AG08396 (cell line): ENCODE results near the gene GRB10.

Source experiments
- DNase-seq: peaks from one replicate; pipeline ENCODE4 v3.0.0; 2012; ENCODE audit warnings: low spot score, mixed read lengths

GRB10 gene

DNA sequence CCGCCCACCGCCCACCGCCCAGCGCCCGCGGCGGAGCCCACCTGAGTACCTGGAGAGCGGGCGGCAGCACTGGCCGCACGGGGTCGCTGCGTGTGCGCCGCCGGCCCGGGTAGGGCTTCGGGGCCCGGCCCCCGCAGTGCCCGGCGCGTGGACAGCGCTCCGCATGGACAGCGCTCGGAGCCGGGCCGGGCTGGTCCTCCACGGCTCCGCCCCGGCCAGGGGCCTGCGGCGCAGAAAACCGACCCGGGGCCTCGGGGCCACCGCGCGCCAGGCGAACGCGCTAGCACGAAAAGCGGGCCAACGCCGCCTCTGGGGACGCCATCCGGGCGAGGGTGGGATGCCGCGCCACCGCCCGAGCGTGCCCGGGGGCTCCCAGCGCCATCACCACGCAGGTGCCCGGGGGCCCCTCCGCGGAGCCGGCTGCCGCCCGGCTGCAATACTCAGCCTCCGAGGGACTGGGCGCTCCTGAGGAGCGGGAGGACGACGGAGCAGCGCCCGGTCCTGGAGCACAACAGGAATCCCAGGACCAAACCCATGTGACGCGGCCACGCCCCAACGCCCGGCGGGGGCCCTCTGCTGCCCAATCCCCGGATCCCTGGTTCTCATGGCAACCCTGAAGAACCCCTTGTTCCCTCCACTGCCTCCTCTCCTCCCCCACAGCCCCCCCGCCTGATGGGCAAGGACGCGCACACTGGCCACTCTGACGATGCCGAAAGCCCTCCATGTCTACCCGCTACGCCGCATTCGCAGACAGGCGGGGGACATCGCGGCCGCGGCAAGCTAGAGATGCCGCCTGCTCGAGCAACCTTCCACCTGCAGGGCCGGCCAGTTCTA, at the start of gene GRB10:
TSS of gene GRB10 (minus strand) at position 522 of the 834 bp plus-strand sequence. CDS start 50,574 bp downstream, outside the sequence.
- peak; percentile 83 for DNase-seq

DNA sequence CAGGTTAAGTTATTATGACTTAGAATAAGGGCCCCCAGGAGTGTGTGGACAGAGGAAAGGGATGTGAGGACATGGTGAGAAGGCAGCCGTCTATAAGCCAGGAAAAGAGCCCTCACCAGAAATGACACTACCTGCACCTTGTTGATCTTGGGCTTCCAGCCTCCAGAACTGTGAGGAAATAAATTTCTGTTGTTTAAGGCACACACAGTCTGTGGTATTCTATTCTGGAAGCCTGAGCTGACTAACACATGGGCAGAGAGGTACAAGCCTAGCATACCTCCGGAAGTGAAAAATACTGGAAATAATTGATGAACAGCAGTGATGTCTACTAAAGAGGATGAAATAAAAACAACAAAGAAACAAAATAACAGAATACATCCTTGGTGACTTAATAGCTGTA, 46.1 kb upstream of the GRB10 start:
- no peak for DNase-seq

GRCh38 chr7:50828116-50828515, 45.4 kb upstream of the GRB10 start:
- DNase-seq, result no peak

DNA sequence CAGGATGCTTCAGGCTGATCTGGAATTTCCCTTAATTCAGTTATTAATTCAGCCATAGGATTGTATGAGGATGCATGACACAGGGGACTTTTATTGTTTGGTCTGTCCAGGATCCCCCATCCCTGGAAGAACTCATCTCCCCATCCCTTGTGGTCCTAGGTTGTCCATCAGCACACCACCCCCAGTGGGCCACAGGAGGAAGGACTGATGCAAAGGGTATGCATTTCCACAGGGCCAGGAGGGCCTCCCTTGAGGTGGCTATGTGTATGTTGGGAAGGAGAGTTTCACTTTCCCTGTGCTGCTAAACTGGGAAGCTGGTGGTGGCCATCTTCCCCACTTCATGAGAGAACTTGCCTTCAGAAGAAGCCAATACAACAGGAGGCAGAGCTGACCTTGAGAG, 44.6 kb upstream of the GRB10 start:
- no peak for DNase-seq

DNA sequence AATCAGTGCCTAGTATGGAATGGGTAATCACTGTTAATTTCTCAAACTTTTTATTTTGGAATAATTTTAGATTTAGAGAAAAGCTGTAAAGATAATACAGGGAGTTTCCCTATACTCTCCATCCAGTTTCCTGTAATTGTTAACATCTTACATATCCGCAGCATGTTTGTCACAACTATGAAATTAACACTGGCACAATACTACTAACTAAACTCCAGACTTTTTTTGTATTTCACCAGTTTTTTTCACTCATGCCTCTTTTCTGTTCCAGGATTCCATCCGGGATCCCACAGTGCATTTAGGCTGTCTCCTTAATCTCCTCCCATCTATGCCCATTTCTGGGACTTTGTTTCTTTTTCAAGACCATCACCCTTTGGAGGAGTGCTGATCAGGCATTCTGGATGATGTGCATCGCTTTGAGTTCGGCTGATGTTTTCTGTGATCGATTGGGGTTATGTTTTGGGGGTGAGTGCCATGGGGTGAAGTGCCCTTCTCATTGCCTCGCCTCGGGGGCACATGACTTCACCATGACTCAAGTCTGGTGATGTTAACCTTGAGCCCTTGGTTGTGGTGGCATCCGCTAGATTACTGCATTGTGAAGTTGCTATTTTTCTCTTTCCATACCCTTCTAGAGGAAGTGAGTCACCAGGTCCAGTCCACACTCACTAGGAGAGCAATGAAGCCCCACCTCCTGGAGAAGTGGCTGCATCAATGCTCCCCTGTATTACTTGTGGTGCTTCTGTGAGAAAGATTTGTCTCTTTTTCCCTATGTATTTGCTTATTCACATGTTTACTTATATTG, 43.9 kb upstream of the GRB10 start:
- peak; percentile 53 for DNase-seq

- no peak for DNase-seq
These were observed 42.8 kb upstream of the GRB10 start for GRCh38 chr7:50825465-50825864.

GRCh38 chr7:50824882-50825281, 42.2 kb upstream of the GRB10 start:
- no peak for DNase-seq

- no peak for DNase-seq
These were observed 40.0 kb upstream of the GRB10 start for GRCh38 chr7:50822706-50823105.

DNA sequence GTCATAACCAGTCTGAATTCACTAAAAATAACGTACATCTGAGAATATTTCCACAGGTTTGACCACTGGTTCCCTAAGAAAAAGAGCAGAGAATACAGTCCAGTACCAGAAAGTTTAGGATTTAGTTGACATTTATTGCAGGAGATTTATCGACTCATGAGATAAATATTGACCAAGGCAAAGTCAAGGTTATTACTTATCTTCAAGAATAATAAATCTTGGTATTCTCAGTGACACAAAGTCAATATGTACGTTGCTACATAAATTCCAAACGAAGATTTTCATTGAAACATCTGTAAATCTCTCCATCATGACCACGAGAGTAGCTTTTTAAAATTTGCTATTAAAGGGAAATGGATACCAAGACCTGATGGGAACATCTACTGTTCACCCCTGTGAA, 39.4 kb upstream of the GRB10 start:
- no peak for DNase-seq

DNA sequence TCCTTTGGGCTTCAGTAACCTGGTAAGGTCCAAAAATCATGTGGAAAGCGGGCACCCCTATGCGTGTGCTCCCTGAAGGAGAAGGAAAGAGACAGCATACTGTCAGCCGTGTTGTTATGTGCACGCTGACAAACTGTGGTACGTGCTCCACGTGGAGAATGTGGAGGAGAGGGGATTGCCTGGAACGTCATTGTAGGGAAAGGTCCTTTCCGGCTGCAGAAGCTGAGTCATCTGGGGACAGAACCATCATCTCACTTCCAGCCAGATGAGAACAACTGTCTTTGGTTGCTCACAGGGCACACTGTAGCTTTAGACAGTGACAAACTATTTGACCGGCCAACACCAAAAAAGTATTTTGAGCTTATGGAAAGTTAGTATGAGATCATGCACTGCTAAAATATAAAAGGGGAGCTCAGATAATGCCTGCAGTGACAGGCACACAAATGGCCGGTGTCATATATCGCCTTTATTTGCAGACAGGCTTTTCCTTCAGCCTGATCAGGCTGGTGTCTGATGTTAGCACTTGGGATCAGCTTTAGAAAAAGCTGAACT, 38.8 kb upstream of the GRB10 start:
- DNase-seq, result no peak

- DNase-seq, result no peak
These were observed 35.6 kb upstream of the GRB10 start for GRCh38 chr7:50818324-50818723.

GRCh38 chr7:50817561-50817960, 34.9 kb upstream of the GRB10 start:
- no peak for DNase-seq

DNA sequence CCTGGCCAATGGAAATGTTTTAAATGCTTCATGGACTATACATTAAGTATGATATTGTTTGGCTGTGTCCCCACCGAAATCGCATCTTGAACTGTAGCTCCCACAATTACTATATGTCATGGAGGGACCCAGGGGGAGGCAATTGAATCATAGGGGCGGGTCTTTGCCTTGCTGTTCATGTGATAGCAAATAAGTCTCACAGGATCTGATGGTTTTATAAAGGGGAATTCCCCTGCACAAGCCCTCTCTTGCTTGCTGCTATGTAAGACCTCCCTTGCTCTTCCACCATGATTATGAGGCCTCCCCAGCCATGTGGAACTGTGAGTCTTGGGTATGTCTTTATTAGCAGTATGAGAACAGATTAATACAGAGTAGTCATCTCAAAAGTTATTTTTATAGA, 32.4 kb upstream of the GRB10 start:
- no peak for DNase-seq

GRCh38 chr7:50814166-50814565, 31.5 kb upstream of the GRB10 start:
- no peak for DNase-seq

DNA sequence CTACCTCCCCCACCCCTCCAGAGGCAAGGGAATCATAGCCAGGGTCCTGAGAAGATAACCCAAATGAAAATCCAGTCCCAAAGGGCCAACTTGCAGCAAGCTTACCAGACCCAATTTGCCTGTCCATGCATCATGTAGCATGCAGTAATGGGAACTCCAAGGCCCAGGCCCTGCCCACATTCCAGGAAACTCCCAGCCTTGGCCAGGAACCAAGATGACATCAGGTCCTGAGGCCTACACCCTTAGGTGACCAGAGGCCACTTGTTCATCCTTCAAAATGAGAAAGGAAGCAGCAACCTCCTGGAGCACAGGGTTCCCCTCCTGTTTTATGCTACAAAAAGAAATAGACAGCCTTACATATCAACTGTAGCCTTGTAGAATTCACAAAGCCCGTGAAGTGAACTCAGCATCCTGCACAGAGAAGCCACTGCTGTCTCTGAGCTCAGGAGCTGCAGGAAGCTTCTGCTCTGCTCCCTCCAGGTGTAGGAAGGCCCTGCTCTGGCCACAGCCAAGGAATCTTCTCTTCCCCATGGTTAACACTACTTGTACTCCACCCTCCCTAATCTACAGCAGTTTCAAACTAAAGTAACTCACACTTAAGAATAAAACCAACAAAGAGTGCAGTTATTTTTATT, 30.3 kb upstream of the GRB10 start:
- peak; percentile 78 for DNase-seq

DNA sequence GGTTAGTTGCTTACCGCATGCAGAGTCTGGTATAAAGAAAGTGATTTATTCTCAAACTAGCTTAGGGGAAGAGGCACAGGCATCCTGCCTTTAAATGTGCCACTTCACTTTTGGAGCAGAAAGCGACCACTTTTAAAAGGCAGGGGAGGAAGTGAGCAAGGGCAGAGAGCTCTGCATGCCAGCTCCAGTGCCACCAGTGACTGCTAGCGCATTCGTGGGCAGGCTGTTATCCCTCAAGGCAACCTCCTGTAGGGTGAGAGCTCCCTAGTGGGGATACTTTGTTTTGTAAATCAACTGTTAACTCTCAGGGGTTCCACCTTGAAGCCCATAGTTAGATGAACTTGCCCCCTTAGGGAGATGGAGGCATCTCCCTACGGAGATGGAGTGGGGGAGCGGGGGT, 29.4 kb upstream of the GRB10 start:
- DNase-seq, result no peak

DNA sequence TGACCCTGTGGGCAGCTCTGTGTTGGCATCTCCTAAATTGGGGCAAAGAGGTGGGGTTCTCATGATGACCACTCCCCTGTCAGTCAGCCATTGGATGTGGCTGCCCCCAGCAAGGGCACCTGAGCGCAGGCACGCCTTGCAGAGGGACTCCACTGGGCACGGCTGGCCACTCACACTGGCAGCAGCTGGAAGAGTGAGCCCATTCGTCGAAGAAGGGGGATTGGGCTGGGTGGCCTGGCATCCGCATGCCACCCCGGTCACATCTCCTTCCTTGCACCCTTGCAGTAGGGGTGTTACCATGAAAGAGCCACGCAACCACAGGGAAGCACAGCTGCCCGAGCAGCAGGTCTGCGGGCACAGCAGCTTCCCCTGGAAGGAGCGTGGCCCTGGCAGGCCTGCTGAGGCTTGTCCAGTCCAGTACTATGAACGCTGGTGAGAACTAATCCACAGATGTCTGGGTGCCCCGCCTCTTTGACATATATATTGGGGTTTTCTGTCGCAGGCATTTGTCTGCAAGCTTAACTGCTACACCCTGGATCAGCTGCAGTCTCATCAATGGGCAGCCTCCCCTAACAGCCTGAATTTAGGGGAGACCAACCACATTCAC, 25.7 kb upstream of the GRB10 start:
- no peak for DNase-seq

DNA sequence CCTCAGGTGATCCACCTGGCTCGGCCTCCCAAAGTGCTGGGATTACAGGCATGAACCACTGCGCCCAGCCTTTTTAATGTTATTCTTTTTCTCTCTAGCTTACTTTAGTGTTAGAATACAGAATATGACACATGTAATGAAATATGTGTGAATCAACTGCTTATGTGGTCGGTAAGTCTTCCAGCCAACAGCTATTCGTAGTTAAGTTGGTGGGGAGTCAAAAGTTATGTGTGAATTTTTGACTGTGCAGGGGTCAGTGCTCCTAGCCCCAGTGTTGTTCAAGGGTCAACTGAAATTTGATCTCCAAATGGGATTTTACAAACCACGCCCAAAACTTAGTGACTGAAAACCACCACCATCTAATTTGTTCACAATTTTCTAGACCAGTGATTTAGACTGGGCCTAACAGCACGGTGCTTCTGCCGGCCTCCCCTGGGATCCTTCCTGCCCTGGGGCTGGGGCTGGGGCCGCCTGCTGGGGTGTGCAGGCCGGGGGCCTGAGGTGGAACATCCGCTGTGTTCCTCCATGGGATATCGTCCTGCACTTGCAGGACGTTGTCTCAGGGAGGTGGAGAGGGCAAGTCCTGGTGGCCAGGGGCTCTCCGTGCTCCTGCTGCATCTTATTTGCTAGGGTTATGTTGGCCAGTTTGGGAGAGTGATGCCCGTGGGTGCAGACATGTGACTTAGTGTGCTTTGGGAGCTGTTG, 24.5 kb upstream of the GRB10 start:
- DNase-seq, result no peak

GRCh38 chr7:50806143-50806542, 23.4 kb upstream of the GRB10 start:
- DNase-seq, result no peak

- DNase-seq, result no peak
These were observed 22.9 kb upstream of the GRB10 start for GRCh38 chr7:50805447-50806125.
